Hepatocyte (in vitro differentiated cells): ENCODE measurements around the gene CLEC19A. TPM values are rescaled to one million over a fixed set of nuclear protein-coding genes. Genes with fewer than 3 reads are reported as not detected.

Source experiments
- DNase-seq: peaks from one replicate; pipeline ENCODE4 v3.0.0-alpha.2; 2016; ENCODE audit warnings: low spot score
- H2AFZ ChIP-seq: fragments of 200-600 bp; sonication (generic); 2 replicates; pipeline ENCODE4 v1.6.0; 2016; ENCODE audit warnings: antibody characterized with exemption, mild to moderate bottlenecking
- H3K27ac ChIP-seq: fragments of 200-600 bp; sonication (generic); 2 replicates; pipeline ENCODE4 v1.5.1; 2016; ENCODE audit warnings: mild to moderate bottlenecking
- H3K27me3 ChIP-seq: fragments of 200-600 bp; sonication (generic); 2 replicates; pipeline ENCODE4 v1.6.1; 2016
- H3K36me3 ChIP-seq: fragments of 200-600 bp; sonication (generic); replicated peaks from 2 replicates; pipeline ENCODE4 v1.5.1; 2016; ENCODE audit warnings: low read depth; ENCODE audit not compliant: insufficient read depth
- H3K4me1 ChIP-seq: fragments of 200-600 bp; sonication (generic); 2 replicates; pipeline ENCODE4 v1.5.1; 2016; ENCODE audit warnings: mild to moderate bottlenecking, moderate library complexity; ENCODE audit not compliant: insufficient read depth
- H3K4me2 ChIP-seq: fragments of 200-600 bp; sonication (generic); 2 replicates; pipeline ENCODE4 v1.6.0; 2016
- H3K4me3 ChIP-seq: fragments of 200-600 bp; sonication (generic); 2 replicates; pipeline ENCODE4 v1.5.1; 2016; ENCODE audit warnings: mild to moderate bottlenecking
- H3K79me2 ChIP-seq: fragments of 200-600 bp; sonication (generic); 2 replicates; pipeline ENCODE4 v1.6.0; 2017; ENCODE audit warnings: mild to moderate bottlenecking
- H3K9me2 ChIP-seq: fragments of 200-600 bp; sonication (generic); replicated peaks from 2 replicates; pipeline ENCODE4 v1.6.0; 2017; ENCODE audit warnings: mild to moderate bottlenecking; ENCODE audit not compliant: insufficient read depth
- H3K9me3 ChIP-seq: fragments of 200-600 bp; sonication (generic); 2 replicates; pipeline ENCODE4 v1.5.1; 2016; ENCODE audit warnings: low read depth, mild to moderate bottlenecking
- H4K20me1 ChIP-seq: fragments of 200-600 bp; sonication (generic); 2 replicates; pipeline ENCODE4 v1.6.0; 2016; ENCODE audit warnings: mild to moderate bottlenecking; ENCODE audit not compliant: insufficient read depth, poor library complexity, severe bottlenecking
- CTCF ChIP-seq: fragments of 200-600 bp; sonication (generic); IDR thresholded peaks from 2 replicates; pipeline ENCODE4 v1.5.1; 2016; ENCODE audit warnings: antibody characterized with exemption, mild to moderate bottlenecking; ENCODE audit not compliant: poor library complexity
- EZH2 ChIP-seq: fragments of 200-600 bp; sonication (generic); IDR thresholded peaks from 2 replicates; pipeline ENCODE4 v1.6.1; 2016; ENCODE audit warnings: antibody characterized with exemption, mild to moderate bottlenecking, borderline replicate concordance
- EZH2phosphoT487 ChIP-seq: fragments of 200-600 bp; sonication (generic); IDR thresholded peaks from one replicate; pipeline ENCODE4 v1.6.1; 2018; ENCODE audit warnings: antibody characterized with exemption, mild to moderate bottlenecking, low read depth, moderate library complexity; ENCODE audit not compliant: unreplicated experiment, severe bottlenecking
- WGBS: methylation state at CpG from one replicate; pipeline ENCODE4 v1.1.6; 2016; ENCODE audit warnings: low lambda C conversion rate; ENCODE audit errors: missing lambda C conversion rate; 5-methylcytosine and 5-hydroxymethylcytosine counted together
- polyA plus RNA-seq: library from polyadenylated mRNA; unstranded; fragments of >200 nt; fragmentation: Nextera tagmentation; extraction: Ambion mirVana; gene quantifications from 2 replicates; pipeline ENCODE4 v1.2.1, GENCODE V29; 2016
- total RNA-seq: library from RNA; depleted of rRNA; stranded (reverse); fragments of >200 nt; gene quantifications from 2 replicates; pipeline ENCODE4 v1.2.3, GENCODE V29; 2014

Gene CLEC19A
- total and polyA plus RNA-seq, 2 experiments from 2014 or later: not detected

- TF ChIP-seq CTCF: no peak
- TF ChIP-seq EZH2phosphoT487: no peak
- no peak for TF ChIP-seq EZH2
- WGBS: 77% methylated on average over 2 of the region's 2 CpGs
- no peaks in the 10 kb centered on the region for H3K4me1 ChIP-seq
- no peak overlapping the region for H2AFZ ChIP-seq
- DNase-seq: no peak
- no peaks in the 10 kb centered on the region for H4K20me1 ChIP-seq
- no peaks in the 10 kb centered on the region for H3K36me3 ChIP-seq
- no peaks in the 10 kb centered on the region for H3K9me2 ChIP-seq
- no peaks in the 10 kb centered on the region for H3K27me3 ChIP-seq
- H3K79me2 ChIP-seq: no peaks in the 10 kb centered on the region
- H3K4me2 ChIP-seq: no peak overlapping the region
- no peaks in the 10 kb centered on the region for H3K9me3 ChIP-seq
- no peak overlapping the region for H3K27ac ChIP-seq
- no peak overlapping the region for H3K4me3 ChIP-seq
Measured at GRCh38 chr16:19283637-19284036, 1.9 kb upstream of the CLEC19A start.

GRCh38 chr16:19284207-19284606 lies 1.3 kb upstream of the CLEC19A start:
- Histone ChIP-seq H3K9me2 (no peaks in the 10 kb centered on the region), H4K20me1 (no peaks in the 10 kb centered on the region), H3K4me3 (no peak overlapping the region), H3K4me2 (no peak overlapping the region), H3K79me2 (no peaks in the 10 kb centered on the region), H3K9me3 (no peaks in the 10 kb centered on the region), H2AFZ (no peak overlapping the region), H3K27ac (no peak overlapping the region), H3K4me1 (no peaks in the 10 kb centered on the region), H3K36me3 (no peaks in the 10 kb centered on the region), H3K27me3 (no peaks in the 10 kb centered on the region)
- 75% methylated on average over 1 of the region's 1 CpG for WGBS
- no peak for DNase-seq
- TF ChIP-seq CTCF (no peak), EZH2phosphoT487 (no peak), EZH2 (no peak)

GRCh38 chr16:19286827-19287226 lies 1.3 kb downstream of the CLEC19A start:
- no peaks in the 10 kb centered on the region for H3K79me2 ChIP-seq

More at GRCh38 chr16:19286827-19287226, 1.3 kb downstream of the CLEC19A start:
- WGBS: 93% methylated on average over 2 of the region's 2 CpGs
- no peak for TF ChIP-seq EZH2
- TF ChIP-seq EZH2phosphoT487: no peak
- TF ChIP-seq CTCF: no peak
- Histone ChIP-seq H3K27ac (no peak overlapping the region), H4K20me1 (no peaks in the 10 kb centered on the region), H2AFZ (no peak overlapping the region), H3K36me3 (no peaks in the 10 kb centered on the region), H3K4me2 (no peak overlapping the region), H3K9me3 (no peaks in the 10 kb centered on the region), H3K9me2 (no peaks in the 10 kb centered on the region), H3K27me3 (no peaks in the 10 kb centered on the region), H3K4me3 (no peak overlapping the region), H3K4me1 (no peaks in the 10 kb centered on the region)
- no peak for DNase-seq
